NCI-H2029 treated with DMSO at 0.1 percent for 48 hours (cell line): ENCODE results near the gene CERK.

Experiments
- DNase-seq: peaks from one replicate; lab custom pipeline; 2025; lab: John Stamatoyannopoulos, UW

Gene CERK

DNA sequence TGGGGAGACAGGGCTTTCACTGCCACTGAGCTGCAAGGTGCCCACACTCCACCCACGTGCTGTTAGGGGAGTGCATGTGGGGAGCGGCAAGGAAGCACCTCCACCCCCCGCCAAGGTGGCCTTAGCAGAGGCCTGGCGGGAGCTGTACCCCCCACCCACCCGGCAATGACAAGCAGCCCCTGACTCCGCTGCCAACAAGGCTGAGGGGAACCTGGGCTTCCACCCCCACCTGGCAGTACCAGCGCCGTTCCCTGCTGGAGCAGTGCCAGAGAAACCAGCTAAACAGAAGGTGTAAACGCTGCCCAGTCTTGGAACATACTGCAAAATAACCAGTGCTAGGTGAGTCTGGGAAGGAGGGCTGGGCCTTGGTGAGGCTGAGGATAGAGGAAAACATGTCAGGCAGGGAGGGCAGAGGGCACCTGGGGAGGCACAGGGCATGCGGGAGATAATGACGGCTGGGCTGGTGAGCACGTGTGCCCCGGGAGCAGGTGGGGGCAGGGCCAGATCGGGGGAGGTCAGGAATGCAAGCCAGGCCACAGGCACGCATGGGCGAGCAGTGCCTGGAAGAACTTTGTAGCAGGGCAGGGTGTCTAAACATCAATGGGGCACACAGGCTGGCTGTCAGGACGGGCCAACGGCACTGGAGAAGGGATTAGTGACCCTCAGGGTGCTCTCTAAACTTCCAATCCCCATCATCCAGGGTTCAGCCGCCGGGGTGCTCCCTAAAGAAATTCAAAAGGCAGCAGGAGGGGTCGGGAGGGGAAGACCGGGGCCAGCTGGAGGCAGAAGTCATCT, 6.6 kb downstream of the CERK start:
- DNase-seq, result peak; percentile 33

DNA sequence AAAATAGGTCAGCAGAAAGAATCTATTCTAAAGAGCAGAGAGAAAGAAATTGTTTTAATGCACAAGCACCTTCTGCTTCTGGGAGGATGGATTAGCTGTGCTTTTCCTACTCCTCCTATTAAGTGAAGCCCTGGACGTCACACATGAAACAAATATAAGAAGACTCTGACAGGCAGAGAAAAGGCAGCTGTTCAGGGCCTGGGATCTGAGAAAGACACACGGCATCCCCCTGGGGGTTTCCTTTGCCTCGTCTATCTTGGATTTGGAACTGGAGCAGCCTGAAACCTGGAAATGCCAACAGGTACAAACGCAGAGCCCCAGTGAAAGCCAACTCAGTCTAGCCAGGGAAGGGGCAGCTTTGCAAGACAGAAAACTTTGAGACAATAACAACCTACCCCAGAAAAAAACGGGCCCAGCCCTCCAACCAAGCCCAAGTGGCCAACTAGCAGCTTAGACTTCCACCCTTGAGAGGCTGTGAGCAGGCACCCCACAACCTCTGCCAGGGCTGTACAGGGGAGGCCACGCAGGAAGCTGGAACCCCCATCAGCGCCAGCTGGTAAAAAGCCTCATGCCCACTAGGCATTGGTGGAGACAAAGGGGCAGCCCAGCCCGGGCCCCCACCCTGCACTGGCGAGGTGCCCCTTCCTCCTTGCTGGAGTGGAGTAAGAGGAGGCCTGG, 7.3 kb downstream of the CERK start:
- DNase-seq, result no peak

DNA sequence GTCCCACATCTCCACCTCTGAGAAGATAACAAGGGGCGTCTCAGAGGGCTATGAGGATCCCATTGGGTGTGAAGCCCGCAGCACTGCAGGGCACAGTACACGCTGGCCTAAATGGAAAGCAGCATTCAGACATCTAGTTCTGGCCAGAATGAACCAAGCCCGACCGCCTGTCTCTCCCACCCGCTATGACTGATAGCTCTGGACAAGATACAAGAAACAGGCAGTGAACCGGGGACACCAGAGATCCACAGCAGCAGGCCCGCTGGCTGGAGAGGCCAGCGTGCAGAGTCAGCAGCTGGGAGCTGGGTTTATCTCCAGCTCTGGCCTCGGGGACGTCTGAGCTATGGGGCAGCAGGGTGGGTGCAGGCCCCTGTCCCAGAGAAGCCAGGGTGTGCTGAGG, 9.6 kb downstream of the CERK start:
- DNase-seq, result no peak

DNA sequence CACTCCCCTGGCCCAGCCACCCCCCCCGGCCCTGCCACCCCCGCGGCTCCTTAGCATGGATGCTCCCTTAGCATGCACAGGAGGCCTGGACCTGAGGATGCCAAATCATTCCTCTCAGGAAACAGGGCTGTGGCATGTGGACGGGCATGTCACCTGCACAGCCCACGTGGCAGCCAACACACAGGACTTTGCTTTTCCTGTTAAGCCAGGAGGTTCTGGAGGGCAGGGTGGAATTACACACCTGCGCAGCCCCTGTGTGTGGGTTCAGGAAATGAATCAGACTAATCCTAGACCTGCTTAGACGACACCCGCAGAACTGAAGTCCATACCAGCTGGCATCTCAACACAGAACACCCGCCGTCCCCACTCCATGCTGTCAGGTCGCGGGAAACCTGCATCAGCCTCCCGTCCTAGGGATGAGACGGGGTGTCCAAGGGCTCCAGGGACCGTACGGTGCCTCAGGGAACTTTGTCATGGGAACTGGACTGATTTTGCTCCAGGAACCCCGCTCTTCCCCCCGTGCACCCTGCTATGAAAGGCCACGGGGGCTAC, 10.2 kb downstream of the CERK start:
- DNase-seq, result no peak

DNA sequence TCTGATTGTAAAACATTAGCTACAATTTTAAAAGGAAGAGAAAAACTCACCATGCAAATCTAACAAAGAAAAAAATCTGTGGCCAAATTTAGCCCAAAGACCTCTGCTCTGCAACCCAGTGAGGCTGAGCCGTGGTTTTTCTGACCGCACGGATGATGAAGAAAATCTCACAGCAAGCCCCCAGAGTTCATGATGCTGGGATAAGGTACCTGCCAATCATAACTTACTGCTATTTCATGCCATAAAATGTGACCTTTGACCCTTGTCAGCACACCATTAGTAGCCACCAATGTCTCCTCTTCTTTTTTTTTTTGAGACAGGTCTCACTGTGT, 11.1 kb downstream of the CERK start:
- no peak for DNase-seq

DNA sequence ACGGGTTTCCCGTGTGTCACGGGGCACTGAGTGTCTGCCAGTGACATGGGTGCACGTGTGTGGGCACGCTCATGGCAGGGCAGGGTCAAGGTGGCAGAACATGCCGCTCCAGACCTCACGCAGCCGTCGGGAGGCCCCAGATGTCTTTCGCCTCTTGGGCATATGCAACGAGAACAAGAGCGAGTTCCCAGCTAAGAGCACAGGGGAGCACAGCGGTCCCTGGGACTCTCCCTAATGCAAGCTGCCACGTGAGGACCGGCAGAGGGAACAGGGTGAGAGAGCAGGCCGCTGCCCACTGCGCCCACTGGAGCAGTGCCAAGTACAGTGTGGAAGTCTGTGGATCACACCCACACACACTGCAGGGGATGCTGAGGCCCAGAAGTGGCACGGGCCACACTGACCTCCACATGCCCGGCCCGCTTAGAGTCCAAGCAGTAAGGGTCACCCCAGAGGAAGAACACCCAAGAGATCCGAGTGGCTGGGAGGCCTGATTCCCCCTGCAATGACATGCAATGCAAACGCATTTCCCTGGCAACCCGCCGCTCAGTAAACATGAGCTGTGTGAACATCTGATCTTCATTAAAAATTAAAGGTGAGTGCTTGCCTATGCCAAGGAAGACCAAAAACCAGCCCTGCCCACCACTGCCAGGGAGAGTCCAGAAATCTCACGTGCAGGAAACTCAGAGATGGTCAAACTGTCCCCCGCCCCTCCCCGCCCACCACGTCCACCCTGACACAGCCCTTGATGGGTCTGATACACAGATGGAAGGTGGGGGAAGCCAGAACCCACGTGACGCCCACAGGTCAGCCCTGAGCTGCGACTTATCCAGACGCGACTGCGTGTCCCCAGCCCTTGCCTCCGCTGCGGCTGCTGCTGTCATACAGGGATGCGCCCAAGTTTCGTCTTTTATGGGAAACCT, 11.7 kb downstream of the CERK start:
- DNase-seq, result peak; percentile 41

DNA sequence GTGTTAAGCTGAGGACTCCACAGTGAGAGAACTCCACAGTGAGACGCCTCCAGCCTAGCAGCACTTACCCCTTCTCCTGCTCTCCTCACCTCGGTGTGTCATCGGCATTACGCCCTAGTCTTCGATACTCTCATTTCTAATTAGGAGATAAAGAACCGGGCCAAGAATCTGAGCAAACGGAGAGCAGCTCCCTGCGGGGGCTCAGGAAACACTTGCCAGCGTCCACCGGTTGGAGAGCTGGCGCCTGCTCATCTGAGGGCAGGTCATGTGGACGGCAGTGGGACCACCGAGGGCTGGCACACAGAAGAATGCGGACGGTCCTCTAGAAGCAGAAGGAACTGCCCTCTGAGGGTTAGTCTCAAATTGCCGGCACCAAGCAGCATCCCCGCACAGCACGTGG, 13.0 kb downstream of the CERK start:
- no peak for DNase-seq

DNA sequence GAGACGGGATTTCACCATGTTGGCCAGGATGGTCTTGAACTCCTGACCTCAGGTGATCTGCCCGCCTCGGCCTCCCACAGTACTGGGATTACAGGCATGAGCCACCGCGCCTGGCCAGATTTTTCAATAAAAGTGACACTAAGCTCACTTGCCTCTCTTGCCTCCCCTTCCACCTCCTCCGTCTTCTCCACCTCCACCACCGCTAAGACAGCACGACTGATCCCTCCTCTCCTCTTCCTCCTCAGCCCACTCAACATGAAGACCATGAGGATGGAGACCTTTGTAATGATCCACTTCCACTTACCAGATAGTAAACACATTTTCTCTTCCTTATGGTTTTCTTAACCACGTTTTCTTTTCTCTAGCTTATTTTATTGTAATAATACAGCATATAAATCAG, 14.2 kb downstream of the CERK start:
- DNase-seq, result no peak

DNA sequence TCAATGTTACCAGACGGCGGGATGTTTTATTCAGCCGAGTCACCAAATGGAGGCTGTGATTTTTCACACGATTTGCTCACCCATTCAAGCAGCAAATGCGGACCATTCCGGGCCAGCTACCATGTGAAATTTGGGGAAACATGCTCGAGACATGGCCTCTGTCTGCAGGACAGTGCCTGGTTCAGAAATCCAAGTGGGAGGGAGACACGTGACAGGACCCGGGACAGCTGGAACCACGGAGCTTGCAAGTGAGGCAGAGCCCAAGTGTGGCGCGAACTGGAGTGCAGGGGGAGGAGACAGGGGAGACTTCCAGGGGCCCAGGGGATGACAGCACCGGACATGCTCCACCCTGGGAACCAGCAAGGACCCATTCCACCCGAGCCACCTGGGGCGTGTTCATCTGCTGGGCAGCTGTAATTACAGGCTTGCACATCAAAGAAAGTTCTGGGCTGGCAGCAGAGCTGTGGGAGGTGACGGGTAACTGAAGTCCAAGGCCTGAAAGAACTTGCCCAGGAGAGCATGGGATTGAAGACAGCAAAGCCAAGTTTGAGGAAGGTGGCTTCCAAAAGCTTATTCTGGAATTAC, 16.5 kb downstream of the CERK start:
- no peak for DNase-seq

DNA sequence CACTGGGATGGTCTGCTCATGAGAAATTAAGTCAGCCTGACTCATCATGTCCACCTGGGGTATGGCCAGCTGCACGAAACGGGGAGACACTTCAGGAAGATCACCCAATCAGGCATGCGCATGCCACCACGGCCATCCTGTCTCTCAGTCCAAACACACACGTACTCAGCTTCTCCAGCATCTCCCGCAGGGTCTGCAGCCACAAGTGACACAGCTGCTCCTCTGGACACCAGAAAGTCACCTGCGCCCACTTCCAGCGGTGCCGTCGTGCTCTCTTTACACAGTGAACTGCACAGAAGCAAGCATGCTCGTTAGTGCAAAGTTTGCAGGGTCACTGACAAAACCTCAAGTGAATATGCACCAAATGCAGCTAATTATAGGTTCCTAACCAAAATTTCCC, 18.1 kb downstream of the CERK start:
- no peak for DNase-seq

DNA sequence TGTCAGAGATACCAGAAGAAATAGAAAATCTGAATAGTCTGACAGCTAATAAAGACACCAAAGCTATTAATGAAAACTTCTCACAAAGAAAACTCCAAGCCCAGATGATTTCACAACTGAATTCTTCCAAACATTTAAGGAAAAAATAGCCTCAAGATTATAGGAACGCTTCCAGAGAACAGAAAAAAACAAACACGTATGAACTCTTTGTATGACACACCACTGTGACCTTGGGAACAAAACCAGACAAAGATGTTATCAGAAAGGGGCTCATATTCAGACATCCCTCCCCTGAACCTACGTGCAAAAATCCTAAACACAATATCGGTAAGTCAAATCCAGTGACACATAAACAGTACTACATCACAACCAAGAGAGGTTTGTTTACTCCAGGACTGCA, 23.5 kb downstream of the CERK start:
- no peak for DNase-seq

DNA sequence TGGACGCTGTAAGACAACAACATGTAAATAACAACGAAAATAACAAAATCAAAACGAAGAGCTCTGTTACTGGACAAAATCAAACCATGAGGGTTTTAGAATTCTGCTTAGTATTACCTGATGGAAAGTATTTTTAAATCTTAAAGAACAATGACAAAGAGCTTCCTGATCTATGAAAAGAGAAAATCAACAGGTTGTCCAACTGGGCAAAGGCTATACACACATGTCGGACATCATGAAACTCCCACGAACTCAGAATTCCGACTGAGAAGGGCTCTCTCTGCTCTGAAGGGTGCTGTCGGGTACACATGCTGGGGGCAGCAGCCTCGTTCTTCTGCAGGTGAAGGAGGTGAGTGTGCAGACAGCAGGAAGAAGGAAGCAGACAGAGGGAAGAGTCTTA, 25.8 kb downstream of the CERK start:
- DNase-seq, result no peak

DNA sequence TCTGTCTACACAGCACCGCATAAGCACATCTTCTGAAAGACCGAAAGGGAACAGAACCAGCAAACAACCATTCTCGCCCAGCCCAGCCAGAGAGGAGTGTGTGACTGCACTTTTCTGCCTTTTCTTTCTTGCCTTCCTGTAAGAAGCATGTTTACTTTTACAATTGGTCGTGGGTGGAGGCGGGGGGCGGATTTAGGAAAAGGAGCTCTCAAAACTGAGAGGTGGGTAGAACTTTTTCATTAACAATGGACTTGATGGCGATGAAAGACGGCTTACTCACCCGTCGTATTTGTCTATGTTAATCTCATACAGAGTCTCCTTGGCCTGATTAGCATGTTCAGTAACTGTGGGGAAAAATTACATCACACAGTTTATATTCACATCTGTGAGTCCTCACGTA, 27.2 kb downstream of the CERK start:
- DNase-seq, result no peak

DNA sequence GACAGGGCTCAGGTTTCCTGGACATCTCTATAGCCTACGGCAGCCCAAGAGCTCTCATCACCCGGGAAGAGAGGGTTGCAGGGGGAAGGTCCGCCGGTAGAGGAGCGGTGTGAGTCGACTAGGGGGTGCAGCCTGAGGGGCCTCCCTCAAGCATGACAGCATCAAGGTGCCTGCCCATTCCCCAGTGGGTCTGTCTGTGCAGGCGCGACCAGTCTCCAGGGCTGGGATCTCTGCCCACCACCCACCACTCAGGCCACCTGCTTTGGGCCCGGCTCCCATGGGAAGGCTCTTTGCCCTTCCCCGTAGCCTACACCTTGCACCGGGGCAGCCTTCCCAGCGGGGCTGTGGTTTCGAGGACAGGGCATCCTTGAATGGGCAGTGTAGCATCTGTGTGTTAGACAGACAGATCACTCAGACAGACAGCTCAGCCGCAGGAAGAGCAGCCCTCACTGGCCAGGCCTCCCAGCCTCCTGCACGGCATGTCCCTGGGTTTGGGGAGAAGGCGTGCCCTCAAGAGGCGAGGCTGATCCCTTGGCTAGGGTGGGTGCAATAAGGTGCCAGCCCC, 29.2 kb downstream of the CERK start:
- no peak for DNase-seq

DNA sequence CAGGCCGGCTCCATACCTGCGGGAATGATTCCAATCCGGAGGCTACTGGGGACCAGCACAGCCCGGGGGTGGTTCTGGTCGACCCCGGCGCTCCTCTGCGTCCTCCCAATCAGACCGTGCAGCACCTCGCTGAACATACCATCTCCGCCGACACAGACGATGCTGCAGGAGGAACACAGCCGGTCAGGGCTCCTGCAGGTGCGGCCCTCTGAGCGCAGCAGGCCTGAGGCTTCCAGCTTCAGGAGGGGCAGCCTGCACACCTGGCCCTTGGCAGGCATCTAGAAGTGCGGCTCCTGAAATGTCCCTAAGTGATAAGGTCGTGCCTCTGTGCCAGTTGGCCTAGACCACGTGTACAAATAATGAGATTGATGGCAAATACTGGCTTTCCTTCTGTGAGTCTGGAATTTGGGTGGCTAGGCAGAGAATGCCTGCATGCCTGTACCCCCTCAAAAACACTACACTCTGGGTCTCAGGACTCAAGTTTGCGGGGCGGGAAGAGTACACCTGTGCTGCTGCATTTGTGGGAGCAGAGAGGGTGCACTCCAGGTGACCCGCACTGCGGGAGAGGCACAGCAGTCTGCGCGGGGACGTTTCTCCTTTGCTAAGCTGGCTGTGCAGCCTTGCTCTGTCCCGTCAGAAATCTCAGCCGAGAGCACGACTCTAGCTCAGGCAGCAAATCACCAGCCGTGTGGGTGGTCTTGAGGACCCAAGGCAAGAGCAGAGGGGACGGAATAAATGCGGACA, 30.1 kb downstream of the CERK start:
- DNase-seq, result no peak

DNA sequence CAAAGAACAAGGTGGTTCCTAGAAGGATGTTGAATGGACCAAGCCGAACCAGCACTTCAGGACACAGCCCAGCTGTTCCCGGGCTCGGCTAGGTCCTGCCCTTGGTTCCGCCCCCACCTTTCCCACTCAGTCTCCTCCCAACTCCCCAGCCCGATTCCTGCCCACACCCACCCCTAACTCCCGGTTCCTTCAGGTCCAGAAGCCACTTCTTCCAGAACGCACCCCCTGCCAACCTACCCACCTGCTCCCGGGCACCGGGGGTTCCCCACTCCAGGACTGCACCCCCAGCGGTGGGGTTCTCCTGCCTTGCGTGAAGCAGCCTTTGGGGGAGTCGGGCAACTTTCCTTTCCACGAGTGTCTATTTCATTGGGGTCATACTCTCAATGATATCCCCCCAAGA, 30.7 kb downstream of the CERK start:
- no peak for DNase-seq

DNA sequence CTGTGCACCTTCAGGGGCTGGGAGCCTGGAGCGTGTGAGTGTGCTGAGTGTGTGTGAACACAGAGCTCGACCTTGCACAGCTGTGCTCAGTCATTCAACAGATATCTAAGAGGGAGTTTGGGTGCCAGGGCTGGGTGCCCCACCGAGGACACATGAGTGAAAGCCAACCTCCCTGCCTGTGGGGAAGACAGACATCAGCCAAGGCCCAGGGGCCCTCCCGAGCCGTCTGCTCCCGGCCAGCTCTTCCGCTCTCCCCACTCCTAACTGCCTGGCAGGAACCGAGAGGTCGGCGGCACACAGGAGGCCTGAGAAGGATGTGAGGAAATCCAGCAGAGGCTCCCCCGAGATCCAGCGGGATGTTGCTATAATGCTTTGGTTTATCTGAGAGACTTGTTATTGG, 32.0 kb downstream of the CERK start:
- DNase-seq, result no peak

DNA sequence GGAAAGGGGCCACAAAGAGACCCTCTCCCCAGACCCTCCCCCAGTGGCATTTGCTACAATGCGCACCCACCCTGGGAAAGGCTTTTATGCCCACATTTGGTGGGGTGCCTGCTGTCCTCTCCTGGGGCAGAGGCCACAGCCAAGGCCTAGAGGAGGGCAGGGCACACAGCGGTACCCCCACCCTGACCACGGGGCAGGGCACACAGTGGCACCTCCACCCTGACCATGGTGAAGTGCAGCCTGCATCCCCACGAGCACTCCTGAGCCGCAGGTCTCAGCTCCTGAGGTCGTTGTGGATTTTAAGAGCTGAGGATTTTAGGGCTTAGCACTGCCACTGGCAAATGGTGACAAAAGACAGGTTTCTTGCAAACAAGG, 34.1 kb downstream of the CERK start:
- no peak for DNase-seq

DNA sequence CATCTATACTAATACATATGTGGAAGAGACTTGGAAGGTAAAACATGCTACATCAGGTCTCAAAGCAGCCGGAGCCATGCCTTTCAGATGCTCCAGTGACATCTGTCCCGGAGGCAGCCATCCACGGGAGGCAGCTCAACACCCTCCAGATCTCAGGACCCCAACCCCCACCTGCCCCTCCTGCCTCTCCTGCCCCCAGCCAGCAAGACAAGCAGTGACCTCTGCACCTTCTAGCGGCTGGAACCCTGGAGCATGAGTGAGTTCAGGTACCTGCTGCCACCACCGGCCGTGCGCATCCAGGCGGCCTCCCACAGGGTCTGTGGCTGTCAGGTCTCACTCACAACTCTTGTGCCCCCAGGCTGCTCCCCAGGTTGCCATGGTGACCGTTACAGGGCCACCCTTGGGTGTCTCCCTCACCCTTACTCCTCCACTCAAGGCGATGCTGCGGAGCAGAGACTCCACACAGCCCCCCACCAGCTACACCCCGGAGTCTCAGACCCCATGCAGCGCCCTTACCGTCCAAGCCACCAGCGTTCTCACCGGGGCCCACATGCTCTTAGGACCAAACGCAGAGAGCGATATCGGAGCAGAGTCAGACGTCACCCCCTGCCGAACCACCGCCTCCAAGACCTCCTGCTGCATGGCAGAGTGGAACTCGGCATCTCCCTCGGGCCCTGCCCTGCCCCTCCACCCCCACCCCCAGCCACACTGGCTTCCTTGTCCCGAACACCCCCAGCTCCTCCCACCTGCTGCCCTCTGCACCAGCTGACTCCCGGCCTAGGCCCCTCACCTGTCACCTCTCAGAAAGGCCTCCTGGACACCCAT, 34.7 kb downstream of the CERK start:
- DNase-seq, result no peak

DNA sequence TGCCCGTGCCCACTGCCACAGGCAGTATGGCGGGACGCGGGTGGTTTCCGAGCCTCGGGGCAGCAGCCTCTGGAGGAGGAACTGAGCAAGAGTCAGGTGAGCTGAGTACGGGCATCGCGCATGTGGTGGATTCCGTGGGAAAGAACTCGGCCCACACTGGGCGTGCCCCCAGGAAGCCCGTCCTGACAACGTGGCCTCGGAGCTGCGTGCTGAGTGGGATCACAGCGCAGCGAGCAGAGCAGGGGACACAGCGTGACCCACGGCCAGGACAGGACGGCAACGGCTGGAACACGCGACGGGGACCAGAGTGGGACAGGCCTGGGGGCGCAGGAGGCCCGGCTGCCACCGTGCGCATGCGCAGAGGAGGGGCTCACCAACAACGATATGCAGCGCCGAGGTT, 36.8 kb downstream of the CERK start:
- no peak for DNase-seq
